H1 (cell line): ENCODE data around the gene CKB. TPM values are rescaled to one million over a fixed set of nuclear protein-coding genes. Genes with fewer than 3 reads are reported as not detected.

Experiments used
- CTCF ChIA-PET: fragments of 300-600 bp; sonication (Branson Sonifier 250); formaldehyde crosslinking; loops from one replicate; lab custom pipeline; 2021; ENCODE audit not compliant: partially characterized antibody; lab: Charles Lee
- POLR2A ChIA-PET: fragments of 300-600 bp; sonication (Branson Sonifier 250); formaldehyde crosslinking; loops from one replicate; lab custom pipeline; 2021; ENCODE audit warnings: inconsistent platforms; ENCODE audit not compliant: partially characterized antibody; lab: Charles Lee
- DNase-seq, 2 experiments: peaks; one replicate each; pipeline versions ENCODE4 v3.0.0 to v3.0.0-alpha.2; 2010 to 2022; ENCODE audit warnings: low spot score in 2 of 2, low read depth in 1 of 2, mixed read lengths in 1 of 2
- FAIRE-seq: peaks from 2 replicates; lab custom pipeline; 2011; peaks lifted over from hg19 to GRCh38; lab: Jason Lieb, UNC
- H2AFZ ChIP-seq: 2 replicates; pipeline ENCODE4 v1.8.1; 2012; ENCODE audit warnings: low read length, inconsistent platforms
- H2AK5ac ChIP-seq: 2 replicates; pipeline ENCODE4 v1.6.1; 2013; ENCODE audit warnings: low read depth, low read length
- H2BK120ac ChIP-seq: replicated peaks from 2 replicates; pipeline ENCODE3; 2013; ENCODE audit warnings: low read depth, low read length, inconsistent platforms
- H2BK12ac ChIP-seq: 2 replicates; pipeline ENCODE4 v1.6.1; 2013; ENCODE audit warnings: low read depth, low read length
- H2BK15ac ChIP-seq: 2 replicates; pipeline ENCODE4 v1.6.1; 2013; ENCODE audit warnings: low read length
- H2BK20ac ChIP-seq: 2 replicates; pipeline ENCODE4 v1.6.1; 2013; ENCODE audit warnings: low read length
- H2BK5ac ChIP-seq: 2 replicates; pipeline ENCODE4 v1.6.1; 2013; ENCODE audit warnings: low read depth, low read length
- H3K14ac ChIP-seq: 2 replicates; pipeline ENCODE4 v1.6.1; 2013; ENCODE audit warnings: inconsistent platforms; ENCODE audit not compliant: insufficient read length
- H3K18ac ChIP-seq: 2 replicates; pipeline ENCODE4 v1.6.1; 2013; ENCODE audit warnings: low read length; ENCODE audit errors: extremely low read depth
- H3K23ac ChIP-seq: 2 replicates; pipeline ENCODE4 v1.6.1; 2013; ENCODE audit warnings: inconsistent platforms; ENCODE audit not compliant: insufficient read length
- H3K23me2 ChIP-seq: 2 replicates; pipeline ENCODE4 v1.6.1; 2013; ENCODE audit warnings: low read depth, low read length
- H3K27ac ChIP-seq: 2 replicates; pipeline ENCODE4 v1.6.1; 2011; ENCODE audit warnings: low read depth, low read length, inconsistent platforms
- H3K27me3 ChIP-seq, 4 experiments: replicated peaks in 1 of 4; 1 replicate in 1 of 4; 2 replicates in 3 of 4; pipeline versions ENCODE4 v1.6.1 to v1.8.1; 2011 to 2013; ENCODE audit warnings: low read length in 3 of 4, mild to moderate bottlenecking in 3 of 4, inconsistent platforms in 2 of 4, mixed read lengths in 2 of 4, moderate library complexity in 1 of 4; ENCODE audit not compliant: control insufficient read depth in 3 of 4, insufficient read depth in 3 of 4; ENCODE audit errors: extremely low read depth in 1 of 4
- H3K36me3 ChIP-seq, 4 experiments: 2 replicates each; pipeline versions ENCODE4 v1.6.1 to v1.8.1; 2011 to 2013; ENCODE audit warnings: mild to moderate bottlenecking in 4 of 4, low read length in 3 of 4, moderate library complexity in 2 of 4, control low read depth in 1 of 4, inconsistent platforms in 1 of 4; ENCODE audit not compliant: insufficient read depth in 4 of 4, control insufficient read depth in 2 of 4
- H3K4ac ChIP-seq: replicated peaks from 2 replicates; pipeline ENCODE3; 2013; ENCODE audit warnings: low read length, low read depth, mixed read lengths, inconsistent platforms; ENCODE audit not compliant: insufficient read length
- H3K4me1 ChIP-seq, 4 experiments: replicated peaks in 1 of 4; 1 replicate in 1 of 4; 2 replicates in 3 of 4; pipeline versions ENCODE4 v1.6.1 to v1.8.1; 2011 to 2013; ENCODE audit warnings: low read length in 3 of 4, inconsistent platforms in 2 of 4, mixed read lengths in 1 of 4; ENCODE audit not compliant: insufficient read depth in 4 of 4, control insufficient read depth in 3 of 4
- H3K4me2 ChIP-seq, 2 experiments: 2 replicates each; pipeline versions ENCODE4 v1.6.1 to v1.8.1; 2011 to 2013; ENCODE audit warnings: low read depth in 2 of 2, low read length in 2 of 2, control low read depth in 1 of 2, inconsistent platforms in 1 of 2, mild to moderate bottlenecking in 1 of 2; ENCODE audit not compliant: insufficient read depth in 1 of 2
- H3K4me3 ChIP-seq, 4 experiments: fragments of 200-600, 300-600 bp in 1 of 4; sonication (generic), shearing (Covaris generic), sonication (Bioruptor Twin) in 1 of 4; 2 replicates each; pipeline versions ENCODE4 v1.5.1 to v1.8.1; 2011 to 2016; ENCODE audit warnings: low read length in 4 of 4, low read depth in 3 of 4, control low read depth in 2 of 4, inconsistent platforms in 2 of 4, mild to moderate bottlenecking in 2 of 4, mixed read lengths in 1 of 4, moderate library complexity in 1 of 4; ENCODE audit not compliant: insufficient read depth in 2 of 4; ENCODE audit errors: extremely low read depth in 1 of 4
- H3K56ac ChIP-seq: replicated peaks from 2 replicates; pipeline ENCODE3; 2013; ENCODE audit warnings: low read depth, mild to moderate bottlenecking, mixed read lengths, low read length, inconsistent platforms; ENCODE audit not compliant: insufficient read length
- H3K79me1 ChIP-seq: 2 replicates; pipeline ENCODE4 v1.6.1; 2013; ENCODE audit warnings: low read depth, low read length, control low read depth
- H3K79me2 ChIP-seq, 2 experiments: 2 replicates each; pipeline versions ENCODE4 v1.6.1 to v1.8.1; 2012 to 2013; ENCODE audit warnings: low read length in 2 of 2, mild to moderate bottlenecking in 2 of 2, inconsistent platforms in 1 of 2; ENCODE audit not compliant: insufficient read depth in 2 of 2, control insufficient read depth in 1 of 2
- H3K9ac ChIP-seq, 4 experiments: replicated peaks in 1 of 4; 1 replicate in 1 of 4; 2 replicates in 3 of 4; pipeline versions ENCODE4 v1.6.1 to v1.8.1; 2011 to 2013; ENCODE audit warnings: low read depth in 3 of 4, low read length in 3 of 4, control low read depth in 2 of 4, mild to moderate bottlenecking in 2 of 4, moderate library complexity in 2 of 4, inconsistent platforms in 1 of 4; ENCODE audit errors: extremely low read depth in 1 of 4
- H3K9me3 ChIP-seq, 2 experiments: 2 replicates each; pipeline versions ENCODE4 v1.6.1 to v1.8.1; 2012 to 2013; ENCODE audit warnings: mild to moderate bottlenecking in 2 of 2, moderate library complexity in 2 of 2, control low read depth in 1 of 2, inconsistent platforms in 1 of 2, low read depth in 1 of 2, low read length in 1 of 2, mixed read lengths in 1 of 2; ENCODE audit not compliant: insufficient read depth in 2 of 2
- H4K20me1 ChIP-seq, 2 experiments: replicated peaks in 1 of 2; 2 replicates each; pipeline versions ENCODE3 to v1.8.1; 2011 to 2013; ENCODE audit warnings: inconsistent platforms in 2 of 2, low read length in 2 of 2, mild to moderate bottlenecking in 1 of 2; ENCODE audit not compliant: insufficient read depth in 2 of 2, control insufficient read depth in 1 of 2
- H4K5ac ChIP-seq: 2 replicates; pipeline ENCODE4 v1.6.1; 2013; ENCODE audit warnings: low read length, low read depth, mixed read lengths, inconsistent platforms; ENCODE audit not compliant: insufficient read length
- H4K8ac ChIP-seq: 2 replicates; pipeline ENCODE4 v1.8.0; 2013; ENCODE audit warnings: mild to moderate bottlenecking, moderate library complexity, low read length, inconsistent platforms; ENCODE audit not compliant: insufficient read depth; ENCODE audit errors: extremely low read depth
- H4K91ac ChIP-seq: replicated peaks from 2 replicates; pipeline ENCODE3; 2013; ENCODE audit warnings: low read length, mixed read lengths, inconsistent platforms; ENCODE audit not compliant: insufficient read length
- CTCF ChIP-seq, 3 experiments: IDR thresholded peaks; 1 replicate in 2 of 3; 2 replicates in 1 of 3; pipeline versions ENCODE4 v1.5.1 to v1.6.1; 2011; ENCODE audit warnings: low read length in 3 of 3, mild to moderate bottlenecking in 3 of 3, inconsistent platforms in 2 of 3, low read depth in 1 of 3, moderate library complexity in 1 of 3; ENCODE audit not compliant: insufficient read depth in 1 of 3; ENCODE audit errors: control extremely low read depth in 1 of 3
- E2F6 ChIP-seq: IDR thresholded peaks from 2 replicates; pipeline ENCODE4 v1.6.1; 2012; ENCODE audit warnings: inconsistent platforms
- HDAC6 ChIP-seq: IDR thresholded peaks from one replicate; pipeline ENCODE4 v1.7.1; 2012; ENCODE audit warnings: low read depth, mild to moderate bottlenecking, inconsistent platforms, low read length, moderate library complexity
- RBBP5 ChIP-seq: IDR thresholded peaks from 2 replicates; pipeline ENCODE4 v1.7.1; 2012; ENCODE audit warnings: low read depth, mild to moderate bottlenecking, inconsistent platforms, low read length, moderate library complexity, borderline replicate concordance
- SAP30 ChIP-seq: fragments of 300-600 bp; sonication (generic); IDR thresholded peaks from 2 replicates; pipeline ENCODE4 v1.7.1; 2012; ENCODE audit warnings: low read length, moderate library complexity, mild to moderate bottlenecking, inconsistent platforms; ENCODE audit not compliant: insufficient read depth, insufficient replicate concordance
- SIN3A ChIP-seq, 2 experiments: IDR thresholded peaks in 1 of 2; conservative IDR thresholded peaks in 1 of 2; 2 replicates each; pipeline ENCODE4 v1.6.1; 2011 to 2012; ENCODE audit warnings: low read length in 2 of 2, improper control_type of control experiment in 1 of 2, low read depth in 1 of 2, mild to moderate bottlenecking in 1 of 2
- TEAD4 ChIP-seq: IDR thresholded peaks from 2 replicates; pipeline ENCODE4 v1.6.1; 2012; ENCODE audit warnings: low read depth, low read length, inconsistent platforms, mixed read lengths
- USF2 ChIP-seq: IDR thresholded peaks from 2 replicates; pipeline ENCODE4 v1.6.1; 2011; ENCODE audit warnings: low read length, improper control_type of control experiment
- ZNF274 ChIP-seq: IDR thresholded peaks from 2 replicates; pipeline ENCODE4 v1.7.0; 2012; ENCODE audit warnings: low read length, borderline replicate concordance; ENCODE audit errors: extremely low read depth
- WGBS, 2 experiments: shearing (Covaris generic) in 1 of 2; methylation state at CpG; one replicate each; pipeline versions ENCODE4 v1.1.6 to v1.1.7; 2013 to 2015; ENCODE audit warnings: low lambda C conversion rate in 2 of 2, mixed read lengths in 2 of 2, inconsistent platforms in 1 of 2, low coverage in 1 of 2, missing lambda C conversion rate in 1 of 2; ENCODE audit not compliant: insufficient replicate concordance in 2 of 2, insufficient coverage in 1 of 2, insufficient read length in 1 of 2; ENCODE audit errors: extremely low coverage in 1 of 2, missing lambda C conversion rate in 1 of 2; 5-methylcytosine and 5-hydroxymethylcytosine counted together
- polyA plus RNA-seq, 7 experiments: library from polyadenylated mRNA; depleted of rRNA in 3 of 7; stranded (reverse) in 5 of 7; unstranded in 2 of 7; fragments of >200 nt in 5 of 7; fragments of 200-250 nt in 2 of 7; gene quantifications; 1 replicate in 5 of 7; 2 replicates in 1 of 7; 4 replicates in 1 of 7; pipeline versions ENCODE4 v1.2.1 to v1.2.3, GENCODE V29; 2011 to 2013; ENCODE audit warnings: missing spikeins in 2 of 7, mixed read lengths in 2 of 7
- total RNA-seq: library from RNA; stranded (reverse); fragmentation: NEBNext Ultra II Directional; extraction: Animal tissue kit (Norgen Biotek cat#: 25700); gene quantifications from 2 replicates; pipeline ENCODE4 v1.2.1, GENCODE V29; 2021

CKB gene
- total and polyA plus RNA-seq, 2 of the 8 experiments (the other 6 are each of a cell fraction or from before 2014, with no cell fraction given) = 538 to 950 TPM

- peaks cover 8 to 19% (median 15%) of the 10 kb centered on the region in 4 experiments; a peak in 7 of 8 replicates for H3K36me3 ChIP-seq
- H3K23me2 ChIP-seq = no peaks in the 10 kb centered on the region
- no peak for TF ChIP-seq RBBP5
- no peak for TF ChIP-seq SIN3A (conservative IDR thresholded peaks at IDR 0.05 in 1 of 2, IDR thresholded peaks at IDR 0.05 in 1 of 2; ENCODE audit: low read depth in 1 of 2, low read length in 2 of 2)
- TF ChIP-seq CTCF (IDR thresholded peaks at IDR 0.05; ENCODE audit: control extremely low read depth in 1 of 3, insufficient read depth in 1 of 3, low read depth in 1 of 3, low read length in 3 of 3) = no peak
- TF ChIP-seq USF2 = no peak
- no peak for TF ChIP-seq E2F6
- no peak for TF ChIP-seq HDAC6
- TF ChIP-seq ZNF274 = no peak
- no peak for TF ChIP-seq SAP30
- no peak for TF ChIP-seq TEAD4
These were observed 37.1 kb downstream of the CKB start for GRCh38 chr14:103485504-103485903.

More at GRCh38 chr14:103485504-103485903, 37.1 kb downstream of the CKB start:
- DNase-seq (no peak), FAIRE-seq (no peak)
- Histone ChIP-seq H3K27ac (no peak overlapping the region), H4K20me1 (peaks cover 0 to 3% of the 10 kb centered on the region in 2 experiments), H2BK12ac (no peak overlapping the region), H3K27me3 (no peaks in the 10 kb centered on the region), H2BK15ac (no peak overlapping the region), H4K5ac (no peak overlapping the region), H3K18ac (no peak overlapping the region), H3K79me1 (no peaks in the 10 kb centered on the region; the same call in 1 of the 2 replicates), H3K23ac (no peak overlapping the region), H3K4me1 (no peaks in the 10 kb centered on the region), H3K79me2 (no peaks in the 10 kb centered on the region), H3K4me2 (no peak overlapping the region), H2AK5ac (no peak overlapping the region), H2BK20ac (no peak overlapping the region), H3K9ac (no peak overlapping the region), H2BK120ac (no peak overlapping the region), H3K4me3 (no peak overlapping the region), H3K9me3 (no peaks in the 10 kb centered on the region), H4K91ac (no peak overlapping the region), H3K14ac (no peak overlapping the region), H4K8ac (no peak overlapping the region), H2BK5ac (no peak overlapping the region), H2AFZ (no peak overlapping the region), H3K4ac (no peak overlapping the region), H3K56ac (no peak overlapping the region)
- CTCF ChIA-PET = interaction anchor here (1.2 kb wide), 1 partner anchor 61 kb away, joined by 4 read pairs; no protein-coding TSS in a partner anchor
- 98% methylated on average over 2 of the region's 2 CpGs; no CpG with 5 or more reads in 1 of the 2 experiments for WGBS, 2 experiments
- POLR2A ChIA-PET = no interaction called here
